GM23338 (cell line): ENCODE results near the gene DDC. TPM values are rescaled to one million over a fixed set of nuclear protein-coding genes. Genes with fewer than 3 reads are reported as not detected.

Experiments used
- CREB1 ChIP-seq: fragments of 250-450 bp; sonication (Bioruptor Pico); IDR thresholded peaks from 2 replicates; pipeline ENCODE4 v1.5.0; 2020; ENCODE audit warnings: low read depth, mild to moderate bottlenecking, moderate library complexity
- CTCF ChIP-seq, 2 experiments: fragments of 200-600 bp in 1 of 2; sonication (generic) in 1 of 2; conservative IDR thresholded peaks; 2 replicates each; pipeline versions ENCODE4 v1.5.1 to v1.6.1; 2016 to 2017; ENCODE audit warnings: antibody characterized with exemption in 2 of 2, low read depth in 2 of 2, mild to moderate bottlenecking in 2 of 2, moderate library complexity in 1 of 2
- EZH2 ChIP-seq: fragments of 200-600 bp; sonication (generic); IDR thresholded peaks from one replicate; pipeline ENCODE4 v1.8.0; 2017; ENCODE audit warnings: antibody characterized with exemption, mild to moderate bottlenecking, low read depth; ENCODE audit not compliant: unreplicated experiment
- EZH2phosphoT487 ChIP-seq: fragments of 200-600 bp; sonication (generic); IDR thresholded peaks from one replicate; pipeline ENCODE4 v1.8.1; 2018; ENCODE audit warnings: antibody characterized with exemption; ENCODE audit not compliant: unreplicated experiment
- ZNF114 ChIP-seq: fragments of 250-450 bp; sonication (Bioruptor Pico); IDR thresholded peaks from 2 replicates; pipeline ENCODE4 v1.5.0; 2020; ENCODE audit warnings: mild to moderate bottlenecking, moderate library complexity
- ZNF331 ChIP-seq: fragments of 250-450 bp; sonication (Bioruptor Pico); IDR thresholded peaks from 2 replicates; pipeline ENCODE4 v1.5.0; 2020; ENCODE audit warnings: low read depth, mild to moderate bottlenecking, moderate library complexity
- polyA plus RNA-seq: library from polyadenylated mRNA; unstranded; fragments of >200 nt; fragmentation: Nextera tagmentation; extraction: Ambion mirVana; gene quantifications from 2 replicates; pipeline ENCODE4 v1.2.1, GENCODE V29; 2016
- total RNA-seq: library from RNA; depleted of rRNA; stranded (reverse); fragments of >200 nt; shearing (Covaris generic); gene quantifications from 2 replicates; pipeline ENCODE4 v1.2.3, GENCODE V29; 2014
- TF ChIP-seq, protein P1 (sequence below): fragments of 250-450 bp; sonication (Bioruptor Pico); IDR thresholded peaks from 2 replicates; pipeline ENCODE4 v1.5.0; 2020; ENCODE audit warnings: mild to moderate bottlenecking, moderate library complexity
- TF ChIP-seq, protein P2 (sequence below): IDR thresholded peaks from one replicate; pipeline ENCODE4 v1.6.1; 2018; ENCODE audit warnings: antibody characterized with exemption; ENCODE audit not compliant: unreplicated experiment
- TF ChIP-seq, protein P3 (sequence below): IDR thresholded peaks from 2 replicates; pipeline ENCODE4 v1.6.1; 2016; ENCODE audit warnings: antibody characterized with exemption

The DDC gene
- total and polyA plus RNA-seq, 2 experiments from 2014 or later, result not detected

DNA sequence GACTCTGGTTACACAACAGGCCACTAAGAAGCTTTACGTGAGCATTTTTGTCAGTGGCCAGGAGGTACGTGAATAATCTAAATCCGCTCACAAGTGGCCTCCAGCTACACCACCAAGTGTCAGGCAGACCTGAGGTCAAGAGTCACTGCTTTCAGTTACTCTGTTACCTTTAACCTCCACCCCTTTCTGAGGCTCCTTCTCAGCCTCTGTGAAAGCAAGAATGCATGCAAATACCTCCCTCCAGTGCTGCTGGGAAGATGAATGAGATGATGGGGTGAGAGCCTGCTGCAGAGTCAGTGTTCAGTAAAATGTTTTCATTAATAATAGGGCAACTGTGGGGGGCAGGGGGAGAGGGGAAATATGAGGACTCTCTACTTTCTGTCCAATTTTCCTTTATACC is 11.2 kb downstream of the DDC start (continued):
- TF ChIP-seq, protein P1, sequence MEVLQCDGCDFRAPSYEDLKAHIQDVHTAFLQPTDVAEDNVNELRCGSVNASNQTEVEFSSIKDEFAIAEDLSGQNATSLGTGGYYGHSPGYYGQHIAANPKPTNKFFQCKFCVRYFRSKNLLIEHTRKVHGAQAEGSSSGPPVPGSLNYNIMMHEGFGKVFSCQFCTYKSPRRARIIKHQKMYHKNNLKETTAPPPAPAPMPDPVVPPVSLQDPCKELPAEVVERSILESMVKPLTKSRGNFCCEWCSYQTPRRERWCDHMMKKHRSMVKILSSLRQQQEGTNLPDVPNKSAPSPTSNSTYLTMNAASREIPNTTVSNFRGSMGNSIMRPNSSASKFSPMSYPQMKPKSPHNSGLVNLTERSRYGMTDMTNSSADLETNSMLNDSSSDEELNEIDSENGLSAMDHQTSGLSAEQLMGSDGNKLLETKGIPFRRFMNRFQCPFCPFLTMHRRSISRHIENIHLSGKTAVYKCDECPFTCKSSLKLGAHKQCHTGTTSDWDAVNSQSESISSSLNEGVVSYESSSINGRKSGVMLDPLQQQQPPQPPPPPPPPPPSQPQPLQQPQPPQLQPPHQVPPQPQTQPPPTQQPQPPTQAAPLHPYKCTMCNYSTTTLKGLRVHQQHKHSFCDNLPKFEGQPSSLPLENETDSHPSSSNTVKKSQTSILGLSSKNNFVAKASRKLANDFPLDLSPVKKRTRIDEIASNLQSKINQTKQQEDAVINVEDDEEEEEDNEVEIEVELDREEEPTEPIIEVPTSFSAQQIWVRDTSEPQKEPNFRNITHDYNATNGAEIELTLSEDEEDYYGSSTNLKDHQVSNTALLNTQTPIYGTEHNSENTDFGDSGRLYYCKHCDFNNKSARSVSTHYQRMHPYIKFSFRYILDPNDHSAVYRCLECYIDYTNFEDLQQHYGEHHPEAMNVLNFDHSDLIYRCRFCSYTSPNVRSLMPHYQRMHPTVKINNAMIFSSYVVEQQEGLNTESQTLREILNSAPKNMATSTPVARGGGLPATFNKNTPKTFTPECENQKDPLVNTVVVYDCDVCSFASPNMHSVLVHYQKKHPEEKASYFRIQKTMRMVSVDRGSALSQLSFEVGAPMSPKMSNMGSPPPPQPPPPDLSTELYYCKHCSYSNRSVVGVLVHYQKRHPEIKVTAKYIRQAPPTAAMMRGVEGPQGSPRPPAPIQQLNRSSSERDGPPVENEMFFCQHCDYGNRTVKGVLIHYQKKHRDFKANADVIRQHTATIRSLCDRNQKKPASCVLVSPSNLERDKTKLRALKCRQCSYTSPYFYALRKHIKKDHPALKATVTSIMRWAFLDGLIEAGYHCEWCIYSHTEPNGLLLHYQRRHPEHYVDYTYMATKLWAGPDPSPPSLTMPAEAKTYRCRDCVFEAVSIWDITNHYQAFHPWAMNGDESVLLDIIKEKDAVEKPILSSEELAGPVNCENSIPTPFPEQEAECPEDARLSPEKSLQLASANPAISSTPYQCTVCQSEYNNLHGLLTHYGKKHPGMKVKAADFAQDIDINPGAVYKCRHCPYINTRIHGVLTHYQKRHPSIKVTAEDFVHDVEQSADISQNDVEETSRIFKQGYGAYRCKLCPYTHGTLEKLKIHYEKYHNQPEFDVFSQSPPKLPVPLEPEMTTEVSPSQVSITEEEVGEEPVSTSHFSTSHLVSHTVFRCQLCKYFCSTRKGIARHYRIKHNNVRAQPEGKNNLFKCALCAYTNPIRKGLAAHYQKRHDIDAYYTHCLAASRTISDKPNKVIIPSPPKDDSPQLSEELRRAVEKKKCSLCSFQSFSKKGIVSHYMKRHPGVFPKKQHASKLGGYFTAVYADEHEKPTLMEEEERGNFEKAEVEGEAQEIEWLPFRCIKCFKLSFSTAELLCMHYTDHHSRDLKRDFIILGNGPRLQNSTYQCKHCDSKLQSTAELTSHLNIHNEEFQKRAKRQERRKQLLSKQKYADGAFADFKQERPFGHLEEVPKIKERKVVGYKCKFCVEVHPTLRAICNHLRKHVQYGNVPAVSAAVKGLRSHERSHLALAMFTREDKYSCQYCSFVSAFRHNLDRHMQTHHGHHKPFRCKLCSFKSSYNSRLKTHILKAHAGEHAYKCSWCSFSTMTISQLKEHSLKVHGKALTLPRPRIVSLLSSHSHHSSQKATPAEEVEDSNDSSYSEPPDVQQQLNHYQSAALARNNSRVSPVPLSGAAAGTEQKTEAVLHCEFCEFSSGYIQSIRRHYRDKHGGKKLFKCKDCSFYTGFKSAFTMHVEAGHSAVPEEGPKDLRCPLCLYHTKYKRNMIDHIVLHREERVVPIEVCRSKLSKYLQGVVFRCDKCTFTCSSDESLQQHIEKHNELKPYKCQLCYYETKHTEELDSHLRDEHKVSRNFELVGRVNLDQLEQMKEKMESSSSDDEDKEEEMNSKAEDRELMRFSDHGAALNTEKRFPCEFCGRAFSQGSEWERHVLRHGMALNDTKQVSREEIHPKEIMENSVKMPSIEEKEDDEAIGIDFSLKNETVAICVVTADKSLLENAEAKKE (CRISPR knock-in tag), result no peak
- TF ChIP-seq CTCF (conservative IDR thresholded peaks at IDR 0.05; ENCODE audit: low read depth in 2 of 2), result no peak
- TF ChIP-seq ZNF331 (CRISPR knock-in tag), result no peak
- TF ChIP-seq ZNF114 (CRISPR knock-in tag), result no peak
- TF ChIP-seq, protein P2, sequence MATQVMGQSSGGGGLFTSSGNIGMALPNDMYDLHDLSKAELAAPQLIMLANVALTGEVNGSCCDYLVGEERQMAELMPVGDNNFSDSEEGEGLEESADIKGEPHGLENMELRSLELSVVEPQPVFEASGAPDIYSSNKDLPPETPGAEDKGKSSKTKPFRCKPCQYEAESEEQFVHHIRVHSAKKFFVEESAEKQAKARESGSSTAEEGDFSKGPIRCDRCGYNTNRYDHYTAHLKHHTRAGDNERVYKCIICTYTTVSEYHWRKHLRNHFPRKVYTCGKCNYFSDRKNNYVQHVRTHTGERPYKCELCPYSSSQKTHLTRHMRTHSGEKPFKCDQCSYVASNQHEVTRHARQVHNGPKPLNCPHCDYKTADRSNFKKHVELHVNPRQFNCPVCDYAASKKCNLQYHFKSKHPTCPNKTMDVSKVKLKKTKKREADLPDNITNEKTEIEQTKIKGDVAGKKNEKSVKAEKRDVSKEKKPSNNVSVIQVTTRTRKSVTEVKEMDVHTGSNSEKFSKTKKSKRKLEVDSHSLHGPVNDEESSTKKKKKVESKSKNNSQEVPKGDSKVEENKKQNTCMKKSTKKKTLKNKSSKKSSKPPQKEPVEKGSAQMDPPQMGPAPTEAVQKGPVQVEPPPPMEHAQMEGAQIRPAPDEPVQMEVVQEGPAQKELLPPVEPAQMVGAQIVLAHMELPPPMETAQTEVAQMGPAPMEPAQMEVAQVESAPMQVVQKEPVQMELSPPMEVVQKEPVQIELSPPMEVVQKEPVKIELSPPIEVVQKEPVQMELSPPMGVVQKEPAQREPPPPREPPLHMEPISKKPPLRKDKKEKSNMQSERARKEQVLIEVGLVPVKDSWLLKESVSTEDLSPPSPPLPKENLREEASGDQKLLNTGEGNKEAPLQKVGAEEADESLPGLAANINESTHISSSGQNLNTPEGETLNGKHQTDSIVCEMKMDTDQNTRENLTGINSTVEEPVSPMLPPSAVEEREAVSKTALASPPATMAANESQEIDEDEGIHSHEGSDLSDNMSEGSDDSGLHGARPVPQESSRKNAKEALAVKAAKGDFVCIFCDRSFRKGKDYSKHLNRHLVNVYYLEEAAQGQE, result no peak
- TF ChIP-seq EZH2, result no peak
- no peak for TF ChIP-seq EZH2phosphoT487
- no peak for TF ChIP-seq CREB1 (CRISPR knock-in tag)
- TF ChIP-seq, protein P3, sequence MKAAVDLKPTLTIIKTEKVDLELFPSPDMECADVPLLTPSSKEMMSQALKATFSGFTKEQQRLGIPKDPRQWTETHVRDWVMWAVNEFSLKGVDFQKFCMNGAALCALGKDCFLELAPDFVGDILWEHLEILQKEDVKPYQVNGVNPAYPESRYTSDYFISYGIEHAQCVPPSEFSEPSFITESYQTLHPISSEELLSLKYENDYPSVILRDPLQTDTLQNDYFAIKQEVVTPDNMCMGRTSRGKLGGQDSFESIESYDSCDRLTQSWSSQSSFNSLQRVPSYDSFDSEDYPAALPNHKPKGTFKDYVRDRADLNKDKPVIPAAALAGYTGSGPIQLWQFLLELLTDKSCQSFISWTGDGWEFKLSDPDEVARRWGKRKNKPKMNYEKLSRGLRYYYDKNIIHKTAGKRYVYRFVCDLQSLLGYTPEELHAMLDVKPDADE, result no peak
